DND-41 (cell line): ENCODE measurements around the gene POTEM.
"Not testable (repeated sequence)": the region's sequence is repeated elsewhere in the genome, so short reads cannot be mapped to it uniquely, and the experiment has no call there.

Experiments
- CTCF ChIP-seq: IDR thresholded peaks from 2 replicates; pipeline ENCODE4 v1.5.1; 2012; ENCODE audit warnings: borderline replicate concordance, low read length, moderate library complexity, mild to moderate bottlenecking; ENCODE audit not compliant: poor library complexity, severe bottlenecking; ENCODE audit errors: extremely low read depth
- EZH2 ChIP-seq: IDR thresholded peaks from 3 replicates; pipeline ENCODE4 v1.6.1; 2012; ENCODE audit warnings: borderline replicate concordance, low read depth, mild to moderate bottlenecking, moderate library complexity, low read length, inconsistent platforms; ENCODE audit not compliant: severe bottlenecking

GRCh38 chr14:19036811-19037382 lies 69.7 kb downstream of the POTEM start:
- TF ChIP-seq CTCF, EZH2: not testable (repeated sequence)
